Neural cell (in vitro differentiated cells): ENCODE results near the gene MYBPC1.

ENCODE experiments used
- CTCF ChIP-seq: fragments of 450-650 bp; IDR thresholded peaks from 2 replicates; pipeline ENCODE4 v1.5.1; 2014; ENCODE audit warnings: antibody characterized with exemption, mild to moderate bottlenecking, moderate library complexity; ENCODE audit not compliant: poor library complexity, severe bottlenecking
- EZH2 ChIP-seq: fragments of 200-600, 300-800 bp; shearing (Covaris generic), sonication (generic); IDR thresholded peaks from 2 replicates; pipeline ENCODE4 v1.6.1; 2014; ENCODE audit warnings: antibody characterized with exemption, low read length, borderline replicate concordance, mild to moderate bottlenecking; ENCODE audit not compliant: insufficient read depth, poor library complexity, severe bottlenecking

- no peak for TF ChIP-seq CTCF
- no peak for TF ChIP-seq EZH2
Measured at GRCh38 chr12:101710288-101710687, 115.5 kb downstream of the MYBPC1 start.
